Nephron progenitor cell (in vitro differentiated cells): Measurements from ENCODE around the gene EEFSEC.

Source experiments
- DNase-seq: peaks from one replicate; pipeline ENCODE4 v3.0.0; 2021
- H3K27ac Mint-ChIP-seq: 2 replicates; pipeline ENCODE4 v1.8.0; 2021; ENCODE audit warnings: mild to moderate bottlenecking, moderate library complexity, mixed read lengths
- H3K27me3 Mint-ChIP-seq: 2 replicates; pipeline ENCODE4 v1.8.0; 2021; ENCODE audit warnings: mild to moderate bottlenecking, low read depth, mixed read lengths; ENCODE audit not compliant: poor library complexity
- H3K36me3 Mint-ChIP-seq: 2 replicates; pipeline ENCODE4 v1.8.0; 2021; ENCODE audit warnings: low read depth, mixed read lengths
- H3K4me1 Mint-ChIP-seq: 2 replicates; pipeline ENCODE4 v1.8.0; 2021; ENCODE audit warnings: mixed read lengths
- H3K4me3 Mint-ChIP-seq: 2 replicates; pipeline ENCODE4 v1.8.0; 2021; ENCODE audit warnings: mild to moderate bottlenecking, moderate library complexity, mixed read lengths
- H3K9me3 Mint-ChIP-seq: 2 replicates; pipeline ENCODE4 v1.8.0; 2021; ENCODE audit warnings: mild to moderate bottlenecking, moderate library complexity, mixed read lengths
- CTCF ChIP-seq: fragments of 200-600 bp; sonication (generic); IDR thresholded peaks from 2 replicates; pipeline ENCODE4 v1.5.0; 2021; ENCODE audit warnings: antibody characterized with exemption

The EEFSEC gene

DNA sequence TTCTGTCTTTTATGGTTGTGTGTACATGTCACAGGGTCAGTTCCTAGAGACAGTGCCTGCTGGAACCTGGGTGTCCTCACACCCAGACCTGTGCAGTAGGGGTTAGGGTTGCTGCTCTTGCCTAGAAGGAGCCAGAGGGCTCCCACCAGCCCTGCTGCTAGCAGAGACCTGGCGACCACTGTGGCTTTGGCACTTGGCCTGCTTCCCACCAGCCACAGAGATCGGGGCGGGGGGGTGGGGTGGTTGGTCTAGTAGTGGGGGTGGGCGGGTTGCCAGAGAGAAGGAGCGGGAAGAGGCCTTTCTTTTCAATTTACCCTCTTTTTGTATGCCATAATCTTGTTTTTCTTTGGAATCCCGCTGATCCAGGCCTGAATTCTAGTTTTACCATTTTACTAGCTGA lies 29.4 kb downstream of the EEFSEC start:
- Mint-ChIP-seq H3K4me3 (no peak overlapping the region), H3K36me3 (peaks cover 5% of the 10 kb centered on the region), H3K27me3 (no peaks in the 10 kb centered on the region), H3K27ac (no peak overlapping the region), H3K4me1 (peaks cover 21% of the 10 kb centered on the region), H3K9me3 (peaks cover 5% of the 10 kb centered on the region)
- no peak for TF ChIP-seq CTCF
- no peak for DNase-seq

DNA sequence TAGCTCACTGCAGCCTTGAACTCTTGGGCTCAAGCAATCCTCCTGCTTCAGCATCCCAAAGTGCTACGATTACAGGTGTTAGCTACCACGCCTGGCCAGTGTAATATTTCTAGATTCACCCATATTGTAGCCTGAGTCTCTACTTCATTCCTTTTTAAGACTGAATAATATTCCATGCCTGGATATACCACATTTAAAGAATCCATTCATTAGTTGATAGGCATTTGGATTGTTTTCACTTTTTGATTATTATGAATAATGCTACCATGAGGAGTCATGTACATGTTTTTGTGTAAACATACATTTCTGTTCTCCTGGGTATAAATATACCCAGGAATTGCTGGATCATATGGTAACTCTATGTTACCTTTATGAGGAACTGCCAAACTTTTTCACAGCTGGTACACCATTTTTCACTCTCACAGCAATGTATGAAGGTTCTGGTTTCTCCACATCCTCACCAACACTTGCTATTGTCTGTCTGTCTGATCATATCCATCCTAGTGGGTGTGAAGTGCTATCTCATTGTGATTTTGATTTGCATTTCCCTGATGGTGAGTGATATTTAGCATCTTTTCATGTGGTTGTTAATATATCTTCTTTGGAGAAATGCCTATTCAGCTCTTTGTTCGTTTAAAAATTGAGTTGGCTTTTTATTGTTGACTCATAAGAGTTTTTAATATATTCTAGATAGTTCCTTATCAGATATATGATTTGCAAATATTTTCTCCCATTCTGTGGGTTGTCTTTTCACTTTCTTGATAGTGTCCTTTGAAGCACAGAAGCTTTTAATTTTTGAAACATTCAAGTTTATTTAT lies 32.6 kb downstream of the EEFSEC start:
- TF ChIP-seq CTCF = no peak

DNA sequence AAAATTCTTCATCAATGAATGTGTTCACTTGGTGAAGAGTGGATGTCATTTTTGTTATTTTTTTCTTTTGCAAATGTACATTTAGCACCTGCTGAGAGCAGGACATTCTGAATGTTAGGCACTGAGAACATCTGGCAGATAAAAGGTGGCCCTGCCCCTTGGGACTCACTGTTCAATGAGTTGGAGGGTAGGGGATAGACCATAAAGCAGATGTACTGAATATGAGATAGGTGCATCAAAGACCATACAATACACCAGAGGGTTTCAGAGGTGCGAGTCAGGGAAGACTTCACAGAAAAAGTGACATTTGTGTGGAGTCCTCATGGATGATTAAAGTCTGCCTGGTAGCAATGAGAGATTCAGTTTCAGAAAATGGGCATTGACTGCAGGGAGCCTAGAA lies 34.2 kb downstream of the EEFSEC start:
- Mint-ChIP-seq H3K4me1 (peaks cover 5% of the 10 kb centered on the region), H3K36me3 (peaks cover 5% of the 10 kb centered on the region), H3K27ac (no peak overlapping the region), H3K27me3 (no peaks in the 10 kb centered on the region), H3K9me3 (peaks cover 5% of the 10 kb centered on the region), H3K4me3 (no peak overlapping the region)
- no peak for TF ChIP-seq CTCF
- no peak for DNase-seq

More for the DNA sequence above, 32.6 kb downstream of the EEFSEC start:
- DNase-seq = no peak
- no peak overlapping the region for H3K4me3 Mint-ChIP-seq
- no peaks in the 10 kb centered on the region for H3K27me3 Mint-ChIP-seq
- peaks cover 5% of the 10 kb centered on the region for H3K9me3 Mint-ChIP-seq
- peaks cover 5% of the 10 kb centered on the region for H3K4me1 Mint-ChIP-seq
- H3K36me3 Mint-ChIP-seq = peaks cover 5% of the 10 kb centered on the region
- no peak overlapping the region for H3K27ac Mint-ChIP-seq

DNA sequence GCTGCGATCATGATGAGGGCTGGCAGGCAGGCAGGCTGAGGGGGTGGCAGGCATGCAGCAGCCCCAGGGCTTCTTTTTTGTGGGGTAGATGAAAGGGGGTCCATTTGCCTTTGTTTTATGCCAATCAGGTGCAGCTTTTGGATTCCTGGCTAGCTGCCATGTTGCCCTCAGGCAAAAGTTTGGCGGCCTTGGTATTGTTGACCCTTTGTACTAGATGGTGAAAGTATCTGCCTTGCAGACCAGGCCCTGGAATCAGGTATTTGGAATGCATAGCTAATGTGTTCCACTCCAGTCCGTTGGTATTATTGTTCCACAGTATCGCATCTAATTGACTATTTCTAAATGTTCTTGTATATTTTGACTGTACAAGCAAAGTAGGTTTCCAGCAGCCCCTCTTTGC lies 35.0 kb downstream of the EEFSEC start:
- DNase-seq = no peak
- H3K4me3 Mint-ChIP-seq = no peak overlapping the region
- peaks cover 5% of the 10 kb centered on the region for H3K4me1 Mint-ChIP-seq
- TF ChIP-seq CTCF = no peak
- H3K27me3 Mint-ChIP-seq = no peaks in the 10 kb centered on the region
- H3K27ac Mint-ChIP-seq = no peak overlapping the region
- peaks cover 5% of the 10 kb centered on the region for H3K9me3 Mint-ChIP-seq
- H3K36me3 Mint-ChIP-seq = peaks cover 5% of the 10 kb centered on the region

DNA sequence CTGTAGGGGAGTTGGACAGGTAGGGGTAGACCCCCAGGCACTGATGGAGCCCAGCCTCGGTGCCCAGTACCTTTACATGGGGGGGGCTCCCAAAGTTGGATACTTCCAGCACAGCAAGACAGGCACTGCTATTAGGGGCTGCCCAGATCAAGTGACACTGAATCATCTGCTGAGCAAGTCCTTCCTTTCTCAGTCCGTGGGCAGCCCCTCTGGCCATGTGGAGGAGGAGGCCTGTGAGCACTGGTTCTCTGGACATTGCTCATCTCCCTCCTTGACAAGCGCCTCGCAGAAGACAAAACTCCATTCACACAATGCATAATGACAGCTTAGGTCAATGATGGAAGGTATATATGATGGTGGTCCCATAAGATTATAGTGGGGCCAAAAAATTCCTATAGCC lies 35.7 kb downstream of the EEFSEC start:
- no peak for DNase-seq
- no peak overlapping the region for H3K27ac Mint-ChIP-seq
- TF ChIP-seq CTCF = no peak

DNA sequence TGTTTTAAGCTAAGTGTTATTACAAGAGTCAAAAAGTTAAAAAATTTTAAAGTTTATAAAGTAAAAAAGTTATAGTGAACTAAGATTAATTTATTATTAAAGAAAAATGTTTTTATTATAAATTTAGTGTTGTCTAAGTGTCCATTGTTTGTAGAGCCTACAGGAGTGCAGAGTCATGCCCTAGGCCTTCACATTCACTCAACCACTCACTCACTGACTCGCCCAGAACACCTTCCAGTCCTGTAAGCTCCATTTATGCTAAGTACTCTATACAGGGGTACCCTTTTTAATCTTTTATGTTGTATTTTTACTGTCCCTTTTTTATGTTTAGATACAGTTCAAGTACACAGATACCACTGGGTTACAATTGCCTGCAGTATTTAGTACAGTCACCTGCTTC lies 37.2 kb downstream of the EEFSEC start:
- no peak overlapping the region for H3K4me3 Mint-ChIP-seq
- DNase-seq = no peak
- peaks cover 3% of the 10 kb centered on the region for H3K9me3 Mint-ChIP-seq
- H3K27ac Mint-ChIP-seq = no peak overlapping the region
- no peak for TF ChIP-seq CTCF
- H3K27me3 Mint-ChIP-seq = no peaks in the 10 kb centered on the region
- peaks cover 14% of the 10 kb centered on the region for H3K4me1 Mint-ChIP-seq
- no peaks in the 10 kb centered on the region for H3K36me3 Mint-ChIP-seq

More for the DNA sequence above, 35.7 kb downstream of the EEFSEC start:
- H3K9me3 Mint-ChIP-seq = peaks cover 5% of the 10 kb centered on the region
- H3K27me3 Mint-ChIP-seq = no peaks in the 10 kb centered on the region
- H3K36me3 Mint-ChIP-seq = peaks cover 5% of the 10 kb centered on the region
- H3K4me1 Mint-ChIP-seq = peaks cover 5% of the 10 kb centered on the region
- no peak overlapping the region for H3K4me3 Mint-ChIP-seq
